CD14-positive monocyte (primary cell): Measurements from ENCODE around the gene ATF4. TPM values are rescaled to one million over a fixed set of nuclear protein-coding genes. Genes with fewer than 3 reads are reported as not detected.

Experiments used
- DNase-seq, 3 donors: peaks; one replicate each; pipeline ENCODE4 v3.0.0-alpha.2; 2011 to 2022
- H2AFZ ChIP-seq: 2 replicates; pipeline ENCODE4 v1.6.0; 2012; ENCODE audit warnings: mild to moderate bottlenecking, low read depth, low read length, inconsistent platforms; ENCODE audit not compliant: insufficient read depth, poor library complexity, severe bottlenecking
- H3K27ac ChIP-seq, 2 donors: 1 replicate in 1 of 2; 2 replicates in 1 of 2; pipeline ENCODE4 v1.5.1; 2012 to 2013; ENCODE audit warnings: low read length in 2 of 2, control low read depth in 1 of 2, inconsistent platforms in 1 of 2, low read depth in 1 of 2, mild to moderate bottlenecking in 1 of 2
- H3K27me3 ChIP-seq, 2 donors: one replicate each; pipeline versions ENCODE4 v1.6.0 to v1.6.1; 2011 to 2013; ENCODE audit warnings: low read length in 2 of 2; ENCODE audit not compliant: control insufficient read depth in 2 of 2, insufficient read depth in 2 of 2
- H3K36me3 ChIP-seq, 2 donors: replicated peaks in 1 of 2; 1 replicate in 1 of 2; 2 replicates in 1 of 2; pipeline versions ENCODE4 v1.5.1 to v1.6.1; 2012 to 2013; ENCODE audit warnings: low read length in 2 of 2, control low read depth in 1 of 2, inconsistent platforms in 1 of 2, mild to moderate bottlenecking in 1 of 2; ENCODE audit not compliant: insufficient read depth in 2 of 2, control insufficient read depth in 1 of 2
- H3K4me1 ChIP-seq, 2 donors: 1 replicate in 1 of 2; 2 replicates in 1 of 2; pipeline versions ENCODE4 v1.5.1 to v1.6.1; 2012 to 2013; ENCODE audit warnings: low read length in 2 of 2, control low read depth in 1 of 2, inconsistent platforms in 1 of 2, mild to moderate bottlenecking in 1 of 2, moderate library complexity in 1 of 2; ENCODE audit not compliant: insufficient read depth in 2 of 2, control insufficient read depth in 1 of 2
- H3K4me2 ChIP-seq: replicated peaks from 2 replicates; pipeline ENCODE3; 2012; ENCODE audit warnings: low read length, moderate library complexity, mild to moderate bottlenecking; ENCODE audit not compliant: poor library complexity, severe bottlenecking; ENCODE audit errors: extremely low read depth
- H3K4me3 ChIP-seq, 3 experiments: fragments of 200-600 bp in 1 of 3; sonication (generic) in 1 of 3; replicated peaks in 1 of 3; 1 replicate in 2 of 3; 2 replicates in 1 of 3; pipeline ENCODE4 v1.5.1; 2011 to 2013; ENCODE audit warnings: low read length in 3 of 3, mild to moderate bottlenecking in 3 of 3, control low read depth in 2 of 3, low read depth in 2 of 3, inconsistent platforms in 1 of 3, moderate library complexity in 1 of 3
- H3K79me2 ChIP-seq: 2 replicates; pipeline ENCODE4 v1.6.0; 2012; ENCODE audit warnings: mild to moderate bottlenecking, control low read depth, inconsistent platforms, low read length, moderate library complexity; ENCODE audit not compliant: insufficient read depth
- H3K9ac ChIP-seq: 2 replicates; pipeline ENCODE4 v1.6.0; 2017; ENCODE audit warnings: low read length, mild to moderate bottlenecking; ENCODE audit not compliant: insufficient read depth, poor library complexity, severe bottlenecking
- H3K9me3 ChIP-seq, 2 donors: replicated peaks in 1 of 2; 1 replicate in 1 of 2; 2 replicates in 1 of 2; pipeline versions ENCODE4 v1.5.1 to v1.6.1; 2012 to 2013; ENCODE audit warnings: low read length in 2 of 2, control low read depth in 1 of 2; ENCODE audit not compliant: control insufficient read depth in 1 of 2, insufficient read depth in 1 of 2
- H4K20me1 ChIP-seq: 2 replicates; pipeline ENCODE4 v1.6.0; 2012; ENCODE audit warnings: mild to moderate bottlenecking, low read length, control low read depth, moderate library complexity; ENCODE audit not compliant: insufficient read depth
- H3K27ac Mint-ChIP-seq, 7 donors: one replicate each; pipeline ENCODE4 v1.8.0; 2020; ENCODE audit warnings: mild to moderate bottlenecking in 7 of 7, mixed read lengths in 7 of 7, moderate library complexity in 6 of 7, inconsistent platforms in 2 of 7
- H3K27me3 Mint-ChIP-seq, 3 donors: one replicate each; pipeline ENCODE4 v1.8.0; 2021 to 2022; ENCODE audit warnings: low read depth in 3 of 3, mild to moderate bottlenecking in 3 of 3, mixed read lengths in 3 of 3, moderate library complexity in 3 of 3, inconsistent platforms in 1 of 3
- H3K36me3 Mint-ChIP-seq, 2 donors: one replicate each; pipeline ENCODE4 v1.8.0; 2020; ENCODE audit warnings: mixed read lengths in 2 of 2, inconsistent platforms in 1 of 2, mild to moderate bottlenecking in 1 of 2
- H3K4me1 Mint-ChIP-seq: one replicate; pipeline ENCODE4 v1.8.0; 2020; ENCODE audit warnings: mild to moderate bottlenecking, mixed read lengths
- H3K4me3 Mint-ChIP-seq, 2 donors: one replicate each; pipeline ENCODE4 v1.8.0; 2020; ENCODE audit warnings: mild to moderate bottlenecking in 2 of 2, mixed read lengths in 2 of 2, moderate library complexity in 1 of 2
- H3K9me3 Mint-ChIP-seq, 7 donors: one replicate each; pipeline ENCODE4 v1.8.0; 2020 to 2022; ENCODE audit warnings: mixed read lengths in 7 of 7, mild to moderate bottlenecking in 6 of 7, moderate library complexity in 6 of 7, inconsistent platforms in 2 of 7
- WGBS: methylation state at CpG from one replicate; pipeline ENCODE4 v1.1.5; 2013; ENCODE audit warnings: missing lambda C conversion rate; ENCODE audit not compliant: insufficient coverage; 5-methylcytosine and 5-hydroxymethylcytosine counted together
- intact Hi-C, 2 donors: fragments of 100-400 bp; cut with micrococcal nuclease; formaldehyde crosslinking; loops; one replicate each; pipeline versions ENCODE4 v1.15.0 to v1.15.1; 2023
- polyA plus RNA-seq, 3 donors: library from polyadenylated mRNA; depleted of rRNA in 1 of 3; unstranded in 2 of 3; stranded (reverse) in 1 of 3; fragments of 300-500 nt in 2 of 3; fragments of >200 nt in 1 of 3; fragmentation: Illumina TruSeq in 2 of 3; gene quantifications; 1 replicate in 2 of 3; 2 replicates in 1 of 3; pipeline ENCODE4 v1.2.3, GENCODE V29; 2012 to 2021
- TF ChIP-seq, protein P1 (sequence below): fragments of 200-600 bp; IDR thresholded peaks from one replicate; pipeline ENCODE4 v1.8.0; 2022; ENCODE audit warnings: antibody characterized with exemption, mild to moderate bottlenecking

The ATF4 gene
- polyA plus RNA-seq, 3 donors, result 55.1 to 606 (median 59.0) TPM

DNA sequence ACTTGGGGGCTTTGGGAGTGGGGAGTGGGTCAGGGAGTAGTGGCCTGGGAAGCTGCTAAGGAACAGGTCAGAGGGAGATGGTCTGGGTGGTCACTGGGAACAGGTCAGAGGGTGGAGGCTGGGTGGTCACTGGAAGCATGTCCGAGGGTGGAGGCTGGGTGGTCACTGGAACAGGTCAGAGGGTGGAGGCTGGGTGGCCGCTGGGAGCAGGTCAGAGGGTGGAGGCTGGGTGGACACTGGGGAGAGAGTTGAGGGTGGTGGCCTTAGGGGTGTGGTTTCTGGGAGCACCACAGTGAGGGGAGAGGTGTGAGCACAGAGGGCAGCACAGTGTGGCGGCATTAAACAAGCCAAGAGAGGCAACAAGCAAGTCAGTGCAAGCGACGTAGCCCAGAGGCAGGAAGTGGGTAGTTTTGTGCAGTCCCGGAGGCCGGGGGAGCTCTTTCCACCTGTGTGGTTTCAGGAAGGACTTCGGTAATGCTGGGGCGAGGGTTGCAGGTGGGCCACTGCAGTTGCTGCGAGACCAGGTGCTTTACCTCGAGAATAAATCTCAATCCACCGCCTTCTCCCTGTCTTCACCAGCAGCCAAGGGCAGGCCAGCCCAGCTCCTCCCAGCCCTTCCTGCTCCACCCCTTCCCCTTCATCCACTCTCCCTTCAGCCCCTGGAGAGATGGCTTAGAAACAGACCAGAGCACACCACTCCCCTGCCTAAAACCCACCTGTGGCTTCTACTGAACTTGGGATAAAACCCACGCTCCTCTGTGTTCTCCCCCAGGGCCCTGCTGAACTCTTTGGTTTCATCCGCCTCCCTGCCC lies 47.0 kb downstream of the ATF4 start:
- Histone ChIP-seq H3K79me2 (no peaks in the 10 kb centered on the region), H3K4me3 (no peak overlapping the region), H3K4me1 (no peaks in the 10 kb centered on the region), H2AFZ (peak overlapping the region; percentile 29), H3K4me2 (no peak overlapping the region), H3K27me3 (peaks cover 0 to 1% of the 10 kb centered on the region in 2 donors), H4K20me1 (no peaks in the 10 kb centered on the region), H3K36me3 (no peaks in the 10 kb centered on the region), H3K9me3 (no peaks in the 10 kb centered on the region), H3K27ac (no peak overlapping the region), H3K9ac (no peak overlapping the region)
- Mint-ChIP-seq H3K4me3 (peak overlapping the region in 1 of 2 donors; percentile 52), H3K9me3 (peaks cover 0 to 10% (median 5%) of the 10 kb centered on the region in 7 donors), H3K27ac (no peak overlapping the region), H3K4me1 (peaks cover 7% of the 10 kb centered on the region), H3K36me3 (no peaks in the 10 kb centered on the region), H3K27me3 (peaks cover 6 to 8% (median 7%) of the 10 kb centered on the region in 3 donors)
- TF ChIP-seq, protein P1, sequence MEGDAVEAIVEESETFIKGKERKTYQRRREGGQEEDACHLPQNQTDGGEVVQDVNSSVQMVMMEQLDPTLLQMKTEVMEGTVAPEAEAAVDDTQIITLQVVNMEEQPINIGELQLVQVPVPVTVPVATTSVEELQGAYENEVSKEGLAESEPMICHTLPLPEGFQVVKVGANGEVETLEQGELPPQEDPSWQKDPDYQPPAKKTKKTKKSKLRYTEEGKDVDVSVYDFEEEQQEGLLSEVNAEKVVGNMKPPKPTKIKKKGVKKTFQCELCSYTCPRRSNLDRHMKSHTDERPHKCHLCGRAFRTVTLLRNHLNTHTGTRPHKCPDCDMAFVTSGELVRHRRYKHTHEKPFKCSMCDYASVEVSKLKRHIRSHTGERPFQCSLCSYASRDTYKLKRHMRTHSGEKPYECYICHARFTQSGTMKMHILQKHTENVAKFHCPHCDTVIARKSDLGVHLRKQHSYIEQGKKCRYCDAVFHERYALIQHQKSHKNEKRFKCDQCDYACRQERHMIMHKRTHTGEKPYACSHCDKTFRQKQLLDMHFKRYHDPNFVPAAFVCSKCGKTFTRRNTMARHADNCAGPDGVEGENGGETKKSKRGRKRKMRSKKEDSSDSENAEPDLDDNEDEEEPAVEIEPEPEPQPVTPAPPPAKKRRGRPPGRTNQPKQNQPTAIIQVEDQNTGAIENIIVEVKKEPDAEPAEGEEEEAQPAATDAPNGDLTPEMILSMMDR, result no peak
- 67% methylated on average over 6 of the region's 14 CpGs for WGBS
- DNase-seq, result no peak
- intact Hi-C loops, result no loop called here

DNA sequence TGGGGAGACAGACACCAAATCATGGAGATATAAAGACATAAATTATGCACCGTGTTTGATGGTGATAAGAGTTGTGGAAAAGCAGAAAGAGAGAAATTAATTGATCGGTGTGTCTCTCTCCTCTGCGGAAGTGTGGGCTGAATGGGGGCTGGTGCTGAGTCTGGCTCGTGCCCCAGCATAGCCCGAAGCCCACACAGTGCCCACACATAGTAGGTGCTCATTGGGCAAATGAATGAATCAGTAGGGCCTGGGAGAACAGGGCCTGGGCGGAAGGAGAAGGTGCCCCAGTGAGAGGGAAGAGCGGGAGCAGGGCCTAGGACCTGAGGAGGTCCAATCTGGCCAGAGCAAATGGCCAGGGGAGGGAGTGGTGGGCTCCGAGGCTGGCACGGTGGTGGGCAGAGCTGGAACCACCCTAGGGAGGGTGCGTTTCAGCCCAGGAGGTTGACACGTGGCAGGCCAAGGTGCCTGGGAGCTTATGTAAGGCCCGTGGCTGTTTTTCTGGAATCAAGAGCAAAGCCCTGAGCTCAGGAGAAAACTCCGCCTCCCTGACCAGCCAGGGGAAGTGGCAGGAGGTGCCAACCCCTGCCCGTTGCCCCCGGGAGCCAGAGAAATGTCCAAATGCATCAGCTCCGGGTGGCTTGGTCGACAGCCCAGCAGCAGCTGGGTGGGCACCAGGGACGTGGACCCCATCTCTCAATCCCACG lies 48.1 kb downstream of the ATF4 start:
- no peaks in the 10 kb centered on the region for H3K9me3 ChIP-seq
- no peak overlapping the region for H3K27ac ChIP-seq
- DNase-seq, result no peak
- no peaks in the 10 kb centered on the region for H3K36me3 ChIP-seq
- TF ChIP-seq, protein P1, result no peak
- H4K20me1 ChIP-seq, result no peaks in the 10 kb centered on the region
- H3K9ac ChIP-seq, result no peak overlapping the region
- peaks cover 7% of the 10 kb centered on the region for H3K4me1 Mint-ChIP-seq
- no peaks in the 10 kb centered on the region for H3K4me1 ChIP-seq
- H3K27ac Mint-ChIP-seq, result no peak overlapping the region
- no peaks in the 10 kb centered on the region for H3K36me3 Mint-ChIP-seq
- H3K4me2 ChIP-seq, result no peak overlapping the region
- no peak overlapping the region for H3K4me3 ChIP-seq
- H2AFZ ChIP-seq, result no peak overlapping the region
- peaks cover 0 to 10% (median 5%) of the 10 kb centered on the region in 7 donors for H3K9me3 Mint-ChIP-seq
- WGBS, result 69% methylated on average over 16 of the region's 19 CpGs
- H3K27me3 ChIP-seq, result no peaks in the 10 kb centered on the region
- H3K79me2 ChIP-seq, result no peaks in the 10 kb centered on the region
- H3K27me3 Mint-ChIP-seq, result peaks cover 6 to 8% (median 7%) of the 10 kb centered on the region in 3 donors
- no peak overlapping the region for H3K4me3 Mint-ChIP-seq
- intact Hi-C loops, result no loop called here
